ENCODE data around the gene KCND2. TPM values are rescaled to one million over a fixed set of nuclear protein-coding genes. Genes with fewer than 3 reads are reported as not detected.

KCND2 gene
- total and polyA plus RNA-seq, 3 experiments from 2014 or later, result not detected

- Histone ChIP-seq H3K27me3 (ENCODE audit: insufficient read depth, low read length, poor library complexity, severe bottlenecking) (no peaks in the 10 kb centered on the region), H3K27ac (ENCODE audit: low read depth, low read length) (no peak overlapping the region), H3K4me1 (ENCODE audit: insufficient read depth, low read length) (no peaks in the 10 kb centered on the region), H3K4me3 (ENCODE audit: low read length) (no peak overlapping the region), H3K9me3 (ENCODE audit: low read length) (no peaks in the 10 kb centered on the region), H3K36me3 (ENCODE audit: insufficient read depth, low read length) (no peaks in the 10 kb centered on the region)
- Mint-ChIP-seq H3K36me3 (no peaks in the 10 kb centered on the region), H3K4me1 (no peaks in the 10 kb centered on the region), H3K27me3 (peaks cover 0 to 5% of the 10 kb centered on the region in 2 donors), H3K4me3 (no peak overlapping the region), H3K27ac (no peak overlapping the region), H3K9me3 (peaks cover 0 to 5% (median 0%) of the 10 kb centered on the region in 5 donors)
- POLR2A ChIA-PET, result no interaction called here
- no peak for DNase-seq
- CTCF ChIA-PET, result no interaction called here
Observed at GRCh38 chr7:120725376-120726039, 452.5 kb downstream of the KCND2 start.

GRCh38 chr7:120729245-120729644, 456.3 kb downstream of the KCND2 start:
- no peaks in the 10 kb centered on the region for H3K4me1 Mint-ChIP-seq
- ChIA-PET CTCF (no interaction called here), POLR2A (no interaction called here)
- no peak for DNase-seq
- H3K4me3 Mint-ChIP-seq, result no peak overlapping the region
- H3K36me3 ChIP-seq (ENCODE audit: insufficient read depth, low read length), result no peaks in the 10 kb centered on the region
- peaks cover 0 to 4% of the 10 kb centered on the region in 2 donors for H3K27me3 Mint-ChIP-seq
- H3K4me3 ChIP-seq (ENCODE audit: low read length), result no peak overlapping the region
- H3K9me3 Mint-ChIP-seq, result peaks cover 0 to 5% (median 0%) of the 10 kb centered on the region in 5 donors
- H3K36me3 Mint-ChIP-seq, result no peaks in the 10 kb centered on the region
- H3K27ac ChIP-seq (ENCODE audit: low read depth, low read length), result no peak overlapping the region
- no peak overlapping the region for H3K27ac Mint-ChIP-seq
- H3K27me3 ChIP-seq (ENCODE audit: insufficient read depth, low read length, poor library complexity, severe bottlenecking), result no peaks in the 10 kb centered on the region
- no peaks in the 10 kb centered on the region for H3K9me3 ChIP-seq (ENCODE audit: low read length)
- H3K4me1 ChIP-seq (ENCODE audit: insufficient read depth, low read length), result no peaks in the 10 kb centered on the region

GRCh38 chr7:120731271-120731670, 458.3 kb downstream of the KCND2 start:
- peaks cover 0 to 5% (median 0%) of the 10 kb centered on the region in 5 donors for H3K9me3 Mint-ChIP-seq
- no peak for DNase-seq
- H3K27ac ChIP-seq (ENCODE audit: low read depth, low read length), result no peak overlapping the region
- no peaks in the 10 kb centered on the region for H3K36me3 Mint-ChIP-seq
- no peaks in the 10 kb centered on the region for H3K36me3 ChIP-seq (ENCODE audit: insufficient read depth, low read length)
- CTCF ChIA-PET, result no interaction called here
- no peak overlapping the region for H3K27ac Mint-ChIP-seq
- no peak overlapping the region for H3K4me3 ChIP-seq (ENCODE audit: low read length)
- H3K27me3 Mint-ChIP-seq, result peaks cover 0 to 4% of the 10 kb centered on the region in 2 donors
- POLR2A ChIA-PET, result no interaction called here
- H3K4me1 Mint-ChIP-seq, result no peaks in the 10 kb centered on the region
- H3K4me1 ChIP-seq (ENCODE audit: insufficient read depth, low read length), result no peaks in the 10 kb centered on the region
- H3K9me3 ChIP-seq (ENCODE audit: low read length), result no peaks in the 10 kb centered on the region
- no peak overlapping the region for H3K4me3 Mint-ChIP-seq
- no peaks in the 10 kb centered on the region for H3K27me3 ChIP-seq (ENCODE audit: insufficient read depth, low read length, poor library complexity, severe bottlenecking)

- H3K4me1 Mint-ChIP-seq, result no peaks in the 10 kb centered on the region
- Histone ChIP-seq H3K9me3 (ENCODE audit: low read length) (no peaks in the 10 kb centered on the region), H3K27me3 (ENCODE audit: insufficient read depth, low read length, poor library complexity, severe bottlenecking) (no peaks in the 10 kb centered on the region), H3K27ac (ENCODE audit: low read depth, low read length) (no peak overlapping the region), H3K4me3 (ENCODE audit: low read length) (no peak overlapping the region), H3K36me3 (ENCODE audit: insufficient read depth, low read length) (no peaks in the 10 kb centered on the region), H3K4me1 (ENCODE audit: insufficient read depth, low read length) (no peaks in the 10 kb centered on the region)
- POLR2A ChIA-PET, result no interaction called here
- CTCF ChIA-PET, result no interaction called here
- no peak for DNase-seq
- no peak overlapping the region for H3K27ac Mint-ChIP-seq
- no peak overlapping the region for H3K4me3 Mint-ChIP-seq
- peaks cover 0 to 5% (median 0%) of the 10 kb centered on the region in 5 donors for H3K9me3 Mint-ChIP-seq
- H3K36me3 Mint-ChIP-seq, result no peaks in the 10 kb centered on the region
- peaks cover 1 to 4% of the 10 kb centered on the region in 2 donors for H3K27me3 Mint-ChIP-seq
Observed at GRCh38 chr7:120732256-120732655, 459.3 kb downstream of the KCND2 start.

- Histone ChIP-seq H3K36me3 (ENCODE audit: insufficient read depth, low read length) (no peaks in the 10 kb centered on the region), H3K27ac (ENCODE audit: low read depth, low read length) (no peak overlapping the region), H3K4me3 (ENCODE audit: low read length) (no peak overlapping the region), H3K27me3 (ENCODE audit: insufficient read depth, low read length, poor library complexity, severe bottlenecking) (no peaks in the 10 kb centered on the region), H3K4me1 (ENCODE audit: insufficient read depth, low read length) (no peaks in the 10 kb centered on the region), H3K9me3 (ENCODE audit: low read length) (no peaks in the 10 kb centered on the region)
- Mint-ChIP-seq H3K27ac (no peak overlapping the region), H3K9me3 (peaks cover 0 to 5% (median 0%) of the 10 kb centered on the region in 5 donors), H3K4me3 (no peak overlapping the region), H3K4me1 (no peaks in the 10 kb centered on the region), H3K27me3 (peaks cover 0 to 3% of the 10 kb centered on the region in 2 donors), H3K36me3 (no peaks in the 10 kb centered on the region)
- DNase-seq, result no peak
- ChIA-PET CTCF (no interaction called here), POLR2A (no interaction called here)
Observed at GRCh38 chr7:120733143-120733542, 460.2 kb downstream of the KCND2 start.

GRCh38 chr7:120733835-120734234, 460.9 kb downstream of the KCND2 start:
- Mint-ChIP-seq H3K27ac (no peak overlapping the region), H3K4me1 (no peaks in the 10 kb centered on the region), H3K9me3 (peaks cover 0 to 5% (median 0%) of the 10 kb centered on the region in 5 donors), H3K4me3 (no peak overlapping the region), H3K36me3 (no peaks in the 10 kb centered on the region), H3K27me3 (peaks cover 0 to 3% of the 10 kb centered on the region in 2 donors)
- H3K4me1 ChIP-seq (ENCODE audit: insufficient read depth, low read length), result no peaks in the 10 kb centered on the region
- CTCF ChIA-PET, result no interaction called here
- no peaks in the 10 kb centered on the region for H3K9me3 ChIP-seq (ENCODE audit: low read length)
- no peaks in the 10 kb centered on the region for H3K36me3 ChIP-seq (ENCODE audit: insufficient read depth, low read length)
- no peak for DNase-seq
- H3K27me3 ChIP-seq (ENCODE audit: insufficient read depth, low read length, poor library complexity, severe bottlenecking), result no peaks in the 10 kb centered on the region
- no peak overlapping the region for H3K4me3 ChIP-seq (ENCODE audit: low read length)
- POLR2A ChIA-PET, result no interaction called here
- no peak overlapping the region for H3K27ac ChIP-seq (ENCODE audit: low read depth, low read length)

- H3K9me3 Mint-ChIP-seq, result no peaks in the 10 kb centered on the region
- no peaks in the 10 kb centered on the region for H3K36me3 Mint-ChIP-seq
- ChIA-PET POLR2A (no interaction called here), CTCF (no interaction called here)
- peaks cover 0 to 3% of the 10 kb centered on the region in 2 donors for H3K27me3 Mint-ChIP-seq
- no peaks in the 10 kb centered on the region for H3K4me1 Mint-ChIP-seq
- Histone ChIP-seq H3K9me3 (ENCODE audit: low read length) (no peaks in the 10 kb centered on the region), H3K27ac (ENCODE audit: low read depth, low read length) (no peak overlapping the region), H3K27me3 (ENCODE audit: insufficient read depth, low read length, poor library complexity, severe bottlenecking) (no peaks in the 10 kb centered on the region), H3K36me3 (ENCODE audit: insufficient read depth, low read length) (no peaks in the 10 kb centered on the region), H3K4me3 (ENCODE audit: low read length) (no peak overlapping the region), H3K4me1 (ENCODE audit: insufficient read depth, low read length) (no peaks in the 10 kb centered on the region)
- DNase-seq, result no peak
- H3K27ac Mint-ChIP-seq, result no peak overlapping the region
- H3K4me3 Mint-ChIP-seq, result no peak overlapping the region
Observed at GRCh38 chr7:120735791-120736190, 462.8 kb downstream of the KCND2 start.

GRCh38 chr7:120738816-120739215, 465.8 kb downstream of the KCND2 start:
- H3K4me1 Mint-ChIP-seq, result no peaks in the 10 kb centered on the region
- POLR2A ChIA-PET, result no interaction called here
- Histone ChIP-seq H3K27ac (ENCODE audit: low read depth, low read length) (no peak overlapping the region), H3K4me3 (ENCODE audit: low read length) (no peak overlapping the region), H3K9me3 (ENCODE audit: low read length) (no peaks in the 10 kb centered on the region), H3K27me3 (ENCODE audit: insufficient read depth, low read length, poor library complexity, severe bottlenecking) (no peaks in the 10 kb centered on the region), H3K4me1 (ENCODE audit: insufficient read depth, low read length) (no peaks in the 10 kb centered on the region), H3K36me3 (ENCODE audit: insufficient read depth, low read length) (no peaks in the 10 kb centered on the region)
- DNase-seq, result no peak
- no peak overlapping the region for H3K27ac Mint-ChIP-seq
- H3K27me3 Mint-ChIP-seq, result peaks cover 0 to 8% of the 10 kb centered on the region in 2 donors
- no peaks in the 10 kb centered on the region for H3K9me3 Mint-ChIP-seq
- no peak overlapping the region for H3K4me3 Mint-ChIP-seq
- H3K36me3 Mint-ChIP-seq, result no peaks in the 10 kb centered on the region
- CTCF ChIA-PET, result no interaction called here

Data from CD8-positive, alpha-beta memory T cell (primary cell).